SK-N-SH (cell line): Measurements from ENCODE around the gene PHLDA3. TPM values are rescaled to one million over a fixed set of nuclear protein-coding genes. Genes with fewer than 3 reads are reported as not detected.

Source experiments
- CTCF ChIA-PET: fragments of 300-600, 350-600 bp; formaldehyde crosslinking; extraction: SDS; loops from one replicate; lab custom pipeline; 2021; lab: Yijun Ruan, JAX
- POLR2A ChIA-PET: fragments of 350-600 bp; sonication (Branson Sonifier 250); formaldehyde crosslinking; extraction: SDS; loops from one replicate; lab custom pipeline; 2020; ENCODE audit warnings: antibody characterized with exemption, inconsistent platforms; lab: Yijun Ruan, JAX
- DNase-seq: peaks from one replicate; pipeline ENCODE4 v3.0.0; 2012
- H2AFZ ChIP-seq: fragments of 200-600 bp; sonication (generic); 2 replicates; pipeline ENCODE4 v1.8.1; 2016; ENCODE audit warnings: antibody characterized with exemption, mild to moderate bottlenecking, low read depth
- H3F3A ChIP-seq: fragments of 200-600 bp; sonication (generic); replicated peaks from 2 replicates; pipeline ENCODE3; 2016; ENCODE audit warnings: antibody characterized with exemption, mild to moderate bottlenecking; ENCODE audit not compliant: insufficient read depth
- H3K27ac ChIP-seq, 2 experiments: fragments of 200-500 bp in 1 of 2; fragments of 200-600 bp in 1 of 2; sonication (Bioruptor generic) in 1 of 2; sonication (generic), shearing (Covaris generic) in 1 of 2; 2 replicates each; pipeline versions ENCODE4 v1.5.1 to v1.6.1; 2014 to 2016; ENCODE audit warnings: low read depth in 2 of 2, inconsistent platforms in 1 of 2, low read length in 1 of 2, mild to moderate bottlenecking in 1 of 2, mixed read lengths in 1 of 2
- H3K27me3 ChIP-seq: fragments of 200-600 bp; sonication (generic), shearing (Covaris generic); 2 replicates; pipeline ENCODE4 v1.6.1; 2016; ENCODE audit warnings: mixed run types; ENCODE audit not compliant: insufficient read depth
- H3K36me3 ChIP-seq, 2 experiments: fragments of 200-500 bp in 1 of 2; fragments of 200-600 bp in 1 of 2; sonication (Bioruptor generic) in 1 of 2; sonication (generic) in 1 of 2; replicated peaks in 1 of 2; 2 replicates each; pipeline versions ENCODE3 to v1.5.1; 2014 to 2016; ENCODE audit warnings: low read length in 1 of 2, mild to moderate bottlenecking in 1 of 2; ENCODE audit not compliant: insufficient read depth in 2 of 2, control insufficient read depth in 1 of 2
- H3K4me1 ChIP-seq, 2 experiments: fragments of 200-500 bp in 1 of 2; fragments of 200-600 bp in 1 of 2; sonication (Bioruptor generic) in 1 of 2; sonication (generic), shearing (Covaris generic) in 1 of 2; 2 replicates each; pipeline versions ENCODE4 v1.5.1 to v1.6.1; 2014 to 2016; ENCODE audit warnings: low read depth in 1 of 2, low read length in 1 of 2, mixed run types in 1 of 2; ENCODE audit not compliant: insufficient read depth in 2 of 2, control insufficient read depth in 1 of 2
- H3K4me2 ChIP-seq: fragments of 200-600 bp; sonication (generic), shearing (Covaris generic); 2 replicates; pipeline ENCODE4 v1.6.1; 2017; ENCODE audit warnings: mixed run types
- H3K4me3 ChIP-seq, 2 experiments: fragments of 200-500 bp in 1 of 2; fragments of 200-600 bp in 1 of 2; sonication (Bioruptor generic) in 1 of 2; sonication (generic), shearing (Covaris generic) in 1 of 2; 2 replicates each; pipeline versions ENCODE4 v1.5.1 to v1.8.1; 2014 to 2016; ENCODE audit warnings: low read depth in 2 of 2, inconsistent platforms in 1 of 2, low read length in 1 of 2, mild to moderate bottlenecking in 1 of 2, mixed read lengths in 1 of 2, moderate library complexity in 1 of 2
- H3K79me2 ChIP-seq: fragments of 200-600 bp; sonication (generic); 2 replicates; pipeline ENCODE4 v1.8.1; 2017; ENCODE audit warnings: mild to moderate bottlenecking; ENCODE audit not compliant: insufficient read depth
- H3K9ac ChIP-seq: fragments of 200-600 bp; sonication (generic); 2 replicates; pipeline ENCODE4 v1.6.1; 2017; ENCODE audit warnings: mixed run types
- H3K9me2 ChIP-seq: fragments of 200-600 bp; sonication (generic); 2 replicates; pipeline ENCODE4 v1.6.1; 2017; ENCODE audit warnings: mixed run types
- H3K9me3 ChIP-seq: fragments of 200-600 bp; sonication (generic); 2 replicates; pipeline ENCODE4 v1.6.1; 2017; ENCODE audit warnings: mixed run types, mild to moderate bottlenecking, moderate library complexity
- H4K20me1 ChIP-seq: fragments of 200-600 bp; sonication (generic); 2 replicates; pipeline ENCODE4 v1.6.1; 2017; ENCODE audit warnings: mild to moderate bottlenecking, mixed run types; ENCODE audit not compliant: insufficient read depth
- ELF1 ChIP-seq: IDR thresholded peaks from 2 replicates; pipeline ENCODE4 v1.4.0; 2012
- FOXJ3 ChIP-seq: sonication (generic); formaldehyde crosslinking; IDR thresholded peaks from 2 replicates; pipeline ENCODE4 v1.5.1; 2020; ENCODE audit warnings: mild to moderate bottlenecking, missing genetic modification reagents
- FOXM1 ChIP-seq: IDR thresholded peaks from 2 replicates; pipeline ENCODE4 v1.4.0; 2012; ENCODE audit warnings: low read depth, mild to moderate bottlenecking
- MEF2A ChIP-seq: IDR thresholded peaks from 2 replicates; pipeline ENCODE4 v1.4.0; 2012; ENCODE audit warnings: low read depth, borderline replicate concordance
- MXI1 ChIP-seq: IDR thresholded peaks from 2 replicates; pipeline ENCODE4 v1.6.1; 2012; ENCODE audit warnings: mild to moderate bottlenecking, low read depth, low read length, improper control_type of control experiment
- NFIC ChIP-seq: IDR thresholded peaks from 2 replicates; pipeline ENCODE4 v1.4.0; 2012; ENCODE audit warnings: borderline replicate concordance
- POLR2AphosphoS5 ChIP-seq: IDR thresholded peaks from 2 replicates; pipeline ENCODE4 v1.6.1; 2012; ENCODE audit warnings: low read depth, low read length
- RFX5 ChIP-seq: IDR thresholded peaks from 2 replicates; pipeline ENCODE4 v1.6.1; 2012; ENCODE audit warnings: mild to moderate bottlenecking, improper control_type of control experiment, low read length
- RXRA ChIP-seq: IDR thresholded peaks from 2 replicates; pipeline ENCODE4 v1.4.0; 2012; ENCODE audit warnings: low read depth, mild to moderate bottlenecking, borderline replicate concordance
- SMC3 ChIP-seq: IDR thresholded peaks from 2 replicates; pipeline ENCODE4 v1.6.1; 2012; ENCODE audit warnings: low read depth, low read length, improper control_type of control experiment
- TEAD4 ChIP-seq: IDR thresholded peaks from 2 replicates; pipeline ENCODE4 v1.4.0; 2012; ENCODE audit warnings: mild to moderate bottlenecking, borderline replicate concordance; ENCODE audit not compliant: insufficient read depth
- YY1 ChIP-seq: IDR thresholded peaks from 2 replicates; pipeline ENCODE4 v1.4.0; 2012; ENCODE audit warnings: low read depth, mild to moderate bottlenecking
- WGBS: methylation state at CpG from one replicate; pipeline ENCODE4 v1.1.6; 2017; ENCODE audit warnings: low lambda C conversion rate; 5-methylcytosine and 5-hydroxymethylcytosine counted together
- polyA plus RNA-seq, 3 experiments: library from polyadenylated mRNA; depleted of rRNA; stranded (reverse); fragments of >200 nt; gene quantifications; 2 replicates each; pipeline ENCODE4 v1.2.3, GENCODE V29; 2012
- TF ChIP-seq, protein P1 (sequence below): fragments of 200-600 bp; sonication (generic); IDR thresholded peaks from 2 replicates; pipeline ENCODE4 v1.6.1; 2017; ENCODE audit warnings: antibody characterized with exemption, mild to moderate bottlenecking, moderate library complexity
- TF ChIP-seq, protein P2 (sequence below): IDR thresholded peaks from 2 replicates; pipeline ENCODE4 v1.4.0; 2012; ENCODE audit warnings: low read depth, borderline replicate concordance
- TF ChIP-seq, protein P3 (sequence below): IDR thresholded peaks from 2 replicates; pipeline ENCODE4; 2012
- TF ChIP-seq, protein P4 (sequence below): fragments of 150-350 bp; IDR thresholded peaks from 2 replicates; pipeline ENCODE4 v1.6.1; 2017; ENCODE audit warnings: antibody characterized with exemption, low read length, low read depth, borderline replicate concordance
- TF ChIP-seq, protein P5 (sequence below): fragments of 150-350 bp; IDR thresholded peaks from 2 replicates; pipeline ENCODE4 v1.6.1; 2016; ENCODE audit warnings: mild to moderate bottlenecking, low read depth, low read length
- TF ChIP-seq, protein P6 (sequence below): IDR thresholded peaks from 2 replicates; pipeline ENCODE4 v1.4.0; 2012; ENCODE audit warnings: low read depth, borderline replicate concordance

Gene PHLDA3
- polyA plus RNA-seq, 1 of the 3 experiments (the other 2 are of a cell fraction): 105 TPM

DNA sequence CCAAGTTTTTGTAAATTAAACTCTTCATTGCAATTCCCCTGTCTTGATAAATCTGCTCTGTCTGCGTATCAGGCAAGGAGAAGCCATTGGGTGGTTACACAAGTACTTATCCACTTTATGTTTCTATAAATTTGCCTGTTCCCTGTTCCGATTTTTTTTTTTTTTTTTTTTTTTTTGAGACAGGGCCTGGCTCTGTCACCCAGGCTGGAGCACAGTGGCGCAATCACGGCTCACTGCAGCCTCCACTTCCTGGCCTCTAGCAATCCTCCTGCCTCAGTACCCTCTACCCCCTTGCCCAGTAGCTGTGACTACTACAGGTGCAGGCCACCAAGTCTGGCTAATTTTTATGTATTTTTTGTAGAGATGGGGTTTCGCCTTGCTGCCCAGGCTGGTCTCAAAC, 49.1 kb upstream of the PHLDA3 start:
- no peak overlapping the region for H3K27ac ChIP-seq
- ChIA-PET CTCF (interaction anchor here (0.8 to 31.9 kb wide), 3 partner anchors 13 to 82 kb away, joined by 3 to 860 read pairs (median 13); no protein-coding TSS in a partner anchor), POLR2A (interaction anchor here (0.6 kb wide), 1 partner anchor 49 kb away, joined by 3 read pairs; no protein-coding TSS in a partner anchor)

DNA sequence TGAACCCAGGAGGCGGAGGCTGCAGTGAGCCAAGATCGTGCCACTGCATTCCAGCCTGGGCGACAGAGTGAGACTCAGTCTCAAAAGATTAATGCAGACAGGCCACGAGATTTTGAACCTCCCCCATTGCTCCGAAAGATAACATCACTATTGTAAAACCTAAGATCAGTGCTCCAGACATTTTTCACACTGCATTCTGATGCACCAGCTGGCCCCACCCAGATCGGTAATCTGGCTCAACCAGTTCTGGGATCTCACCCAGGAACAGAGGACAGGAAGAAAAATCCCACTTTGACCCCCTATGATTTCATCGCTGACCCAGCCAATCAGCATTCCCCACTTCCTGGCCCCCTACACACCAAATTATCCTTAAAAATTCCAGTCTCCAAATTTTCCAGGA, 48.6 kb upstream of the PHLDA3 start:
- 75% methylated on average over 7 of the region's 7 CpGs for WGBS
- no peaks in the 10 kb centered on the region for H3F3A ChIP-seq
- H3K27ac ChIP-seq: no peak overlapping the region
- CTCF ChIA-PET: interaction anchor here (0.6 to 31.9 kb wide), 6 partner anchors 14 to 277 kb away, joined by 3 to 860 read pairs (median 4); no protein-coding TSS in a partner anchor
- H3K4me2 ChIP-seq: no peak overlapping the region
- H3K9ac ChIP-seq: no peak overlapping the region
- H2AFZ ChIP-seq: no peak overlapping the region
- no peaks in the 10 kb centered on the region for H4K20me1 ChIP-seq
- no peaks in the 10 kb centered on the region for H3K27me3 ChIP-seq
- TF ChIP-seq FOXJ3 (CRISPR knock-in tag) (no peak), RXRA (no peak), MXI1 (no peak), MEF2A (no peak), YY1 (no peak), POLR2AphosphoS5 (no peak)
- TF ChIP-seq, protein P1, sequence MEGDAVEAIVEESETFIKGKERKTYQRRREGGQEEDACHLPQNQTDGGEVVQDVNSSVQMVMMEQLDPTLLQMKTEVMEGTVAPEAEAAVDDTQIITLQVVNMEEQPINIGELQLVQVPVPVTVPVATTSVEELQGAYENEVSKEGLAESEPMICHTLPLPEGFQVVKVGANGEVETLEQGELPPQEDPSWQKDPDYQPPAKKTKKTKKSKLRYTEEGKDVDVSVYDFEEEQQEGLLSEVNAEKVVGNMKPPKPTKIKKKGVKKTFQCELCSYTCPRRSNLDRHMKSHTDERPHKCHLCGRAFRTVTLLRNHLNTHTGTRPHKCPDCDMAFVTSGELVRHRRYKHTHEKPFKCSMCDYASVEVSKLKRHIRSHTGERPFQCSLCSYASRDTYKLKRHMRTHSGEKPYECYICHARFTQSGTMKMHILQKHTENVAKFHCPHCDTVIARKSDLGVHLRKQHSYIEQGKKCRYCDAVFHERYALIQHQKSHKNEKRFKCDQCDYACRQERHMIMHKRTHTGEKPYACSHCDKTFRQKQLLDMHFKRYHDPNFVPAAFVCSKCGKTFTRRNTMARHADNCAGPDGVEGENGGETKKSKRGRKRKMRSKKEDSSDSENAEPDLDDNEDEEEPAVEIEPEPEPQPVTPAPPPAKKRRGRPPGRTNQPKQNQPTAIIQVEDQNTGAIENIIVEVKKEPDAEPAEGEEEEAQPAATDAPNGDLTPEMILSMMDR: no peak
- TF ChIP-seq, protein P2, sequence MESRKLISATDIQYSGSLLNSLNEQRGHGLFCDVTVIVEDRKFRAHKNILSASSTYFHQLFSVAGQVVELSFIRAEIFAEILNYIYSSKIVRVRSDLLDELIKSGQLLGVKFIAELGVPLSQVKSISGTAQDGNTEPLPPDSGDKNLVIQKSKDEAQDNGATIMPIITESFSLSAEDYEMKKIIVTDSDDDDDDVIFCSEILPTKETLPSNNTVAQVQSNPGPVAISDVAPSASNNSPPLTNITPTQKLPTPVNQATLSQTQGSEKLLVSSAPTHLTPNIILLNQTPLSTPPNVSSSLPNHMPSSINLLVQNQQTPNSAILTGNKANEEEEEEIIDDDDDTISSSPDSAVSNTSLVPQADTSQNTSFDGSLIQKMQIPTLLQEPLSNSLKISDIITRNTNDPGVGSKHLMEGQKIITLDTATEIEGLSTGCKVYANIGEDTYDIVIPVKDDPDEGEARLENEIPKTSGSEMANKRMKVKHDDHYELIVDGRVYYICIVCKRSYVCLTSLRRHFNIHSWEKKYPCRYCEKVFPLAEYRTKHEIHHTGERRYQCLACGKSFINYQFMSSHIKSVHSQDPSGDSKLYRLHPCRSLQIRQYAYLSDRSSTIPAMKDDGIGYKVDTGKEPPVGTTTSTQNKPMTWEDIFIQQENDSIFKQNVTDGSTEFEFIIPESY: no peak
- TF ChIP-seq, protein P3, sequence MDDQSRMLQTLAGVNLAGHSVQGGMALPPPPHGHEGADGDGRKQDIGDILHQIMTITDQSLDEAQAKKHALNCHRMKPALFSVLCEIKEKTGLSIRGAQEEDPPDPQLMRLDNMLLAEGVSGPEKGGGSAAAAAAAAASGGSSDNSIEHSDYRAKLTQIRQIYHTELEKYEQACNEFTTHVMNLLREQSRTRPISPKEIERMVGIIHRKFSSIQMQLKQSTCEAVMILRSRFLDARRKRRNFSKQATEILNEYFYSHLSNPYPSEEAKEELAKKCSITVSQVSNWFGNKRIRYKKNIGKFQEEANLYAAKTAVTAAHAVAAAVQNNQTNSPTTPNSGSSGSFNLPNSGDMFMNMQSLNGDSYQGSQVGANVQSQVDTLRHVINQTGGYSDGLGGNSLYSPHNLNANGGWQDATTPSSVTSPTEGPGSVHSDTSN: no peak
- TF ChIP-seq, all 33 proteins: peak for 0
- POLR2A ChIA-PET: no interaction called here
- Histone ChIP-seq H3K4me3 (no peak overlapping the region), H3K79me2 (no peaks in the 10 kb centered on the region), H3K9me2 (no peaks in the 10 kb centered on the region), H3K4me1 (peaks cover 2% of the 10 kb centered on the region in 2 experiments; a peak in 2 of 4 replicates), H3K9me3 (no peaks in the 10 kb centered on the region), H3K36me3 (no peaks in the 10 kb centered on the region)
- no peak for DNase-seq

More for the DNA sequence above, 49.1 kb upstream of the PHLDA3 start:
- no peaks in the 10 kb centered on the region for H3K9me3 ChIP-seq
- H3F3A ChIP-seq: no peaks in the 10 kb centered on the region
- no peak overlapping the region for H2AFZ ChIP-seq
- H3K4me1 ChIP-seq: no peaks in the 10 kb centered on the region; a peak in 1 of 4 replicates
- no peak overlapping the region for H3K4me2 ChIP-seq
- H3K79me2 ChIP-seq: no peaks in the 10 kb centered on the region
- WGBS: 90% methylated on average over 5 of the region's 5 CpGs
- H3K27me3 ChIP-seq: no peaks in the 10 kb centered on the region
- DNase-seq: no peak
- no peak overlapping the region for H3K9ac ChIP-seq
- H3K9me2 ChIP-seq: no peaks in the 10 kb centered on the region
- H3K36me3 ChIP-seq: no peaks in the 10 kb centered on the region
- TF ChIP-seq MXI1 (no peak), FOXM1 (no peak), SMC3 (no peak), RFX5 (no peak), POLR2AphosphoS5 (no peak), ELF1 (no peak), NFIC (no peak), TEAD4 (no peak)
- TF ChIP-seq, protein P4, sequence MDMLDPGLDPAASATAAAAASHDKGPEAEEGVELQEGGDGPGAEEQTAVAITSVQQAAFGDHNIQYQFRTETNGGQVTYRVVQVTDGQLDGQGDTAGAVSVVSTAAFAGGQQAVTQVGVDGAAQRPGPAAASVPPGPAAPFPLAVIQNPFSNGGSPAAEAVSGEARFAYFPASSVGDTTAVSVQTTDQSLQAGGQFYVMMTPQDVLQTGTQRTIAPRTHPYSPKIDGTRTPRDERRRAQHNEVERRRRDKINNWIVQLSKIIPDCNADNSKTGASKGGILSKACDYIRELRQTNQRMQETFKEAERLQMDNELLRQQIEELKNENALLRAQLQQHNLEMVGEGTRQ: no peak
- TF ChIP-seq, protein P5, sequence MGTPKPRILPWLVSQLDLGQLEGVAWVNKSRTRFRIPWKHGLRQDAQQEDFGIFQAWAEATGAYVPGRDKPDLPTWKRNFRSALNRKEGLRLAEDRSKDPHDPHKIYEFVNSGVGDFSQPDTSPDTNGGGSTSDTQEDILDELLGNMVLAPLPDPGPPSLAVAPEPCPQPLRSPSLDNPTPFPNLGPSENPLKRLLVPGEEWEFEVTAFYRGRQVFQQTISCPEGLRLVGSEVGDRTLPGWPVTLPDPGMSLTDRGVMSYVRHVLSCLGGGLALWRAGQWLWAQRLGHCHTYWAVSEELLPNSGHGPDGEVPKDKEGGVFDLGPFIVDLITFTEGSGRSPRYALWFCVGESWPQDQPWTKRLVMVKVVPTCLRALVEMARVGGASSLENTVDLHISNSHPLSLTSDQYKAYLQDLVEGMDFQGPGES: no peak
- TF ChIP-seq, protein P6, sequence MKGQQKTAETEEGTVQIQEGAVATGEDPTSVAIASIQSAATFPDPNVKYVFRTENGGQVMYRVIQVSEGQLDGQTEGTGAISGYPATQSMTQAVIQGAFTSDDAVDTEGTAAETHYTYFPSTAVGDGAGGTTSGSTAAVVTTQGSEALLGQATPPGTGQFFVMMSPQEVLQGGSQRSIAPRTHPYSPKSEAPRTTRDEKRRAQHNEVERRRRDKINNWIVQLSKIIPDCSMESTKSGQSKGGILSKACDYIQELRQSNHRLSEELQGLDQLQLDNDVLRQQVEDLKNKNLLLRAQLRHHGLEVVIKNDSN: no peak
- TF ChIP-seq, all 33 proteins: peak for 0
- no peaks in the 10 kb centered on the region for H4K20me1 ChIP-seq
- no peak overlapping the region for H3K4me3 ChIP-seq
